NCI-H1048 (cell line): Measurements from ENCODE around the gene LDLRAD3.

Experiments used
- DNase-seq: peaks from one replicate; lab custom pipeline; 2025; lab: John Stamatoyannopoulos, UW

Gene LDLRAD3

DNA sequence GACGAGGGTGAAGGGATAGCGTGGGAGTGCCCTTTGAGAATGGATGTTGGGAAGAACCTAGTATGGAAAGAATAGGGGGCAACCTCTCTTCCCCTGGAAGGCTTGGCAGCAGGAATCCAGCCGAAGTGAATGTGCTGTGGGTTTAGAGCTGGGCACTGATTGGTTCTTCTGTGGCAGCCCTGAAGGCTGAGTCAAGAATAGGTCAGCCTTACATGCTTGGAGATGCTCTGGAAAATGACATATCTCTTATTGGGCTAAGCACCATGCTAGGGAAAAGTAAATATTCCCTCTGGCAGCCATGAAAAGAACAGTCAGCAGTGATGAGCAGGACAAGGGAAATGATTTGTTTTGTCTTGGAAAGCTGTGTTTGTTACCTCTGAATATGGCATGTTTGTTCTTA, 195.9 kb downstream of the LDLRAD3 start:
- no peak for DNase-seq

- no peak for DNase-seq
Observed at GRCh38 chr11:36141196-36141953, 197.5 kb downstream of the LDLRAD3 start.

GRCh38 chr11:36141956-36142355, 198.1 kb downstream of the LDLRAD3 start:
- DNase-seq, result no peak

- no peak for DNase-seq
Observed at GRCh38 chr11:36142439-36142838, 198.6 kb downstream of the LDLRAD3 start.

DNA sequence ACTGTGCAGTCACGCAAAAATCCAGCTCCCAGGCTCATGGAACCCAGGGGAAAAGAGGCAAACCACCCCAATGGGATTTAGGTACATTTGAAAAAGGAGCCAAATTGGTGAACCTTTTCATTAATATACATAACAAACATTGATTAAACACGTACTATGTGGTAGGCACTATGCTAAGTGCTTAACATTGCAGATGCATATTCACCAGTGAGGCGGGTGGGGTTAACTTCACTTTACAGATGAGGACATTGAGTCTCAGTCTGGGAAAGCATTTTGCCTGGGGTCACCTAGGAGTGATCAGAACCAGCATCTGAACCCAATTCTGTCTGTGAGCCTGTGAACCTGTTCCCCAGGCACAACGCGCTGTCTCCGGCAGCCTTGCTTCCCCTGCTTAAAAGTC, 199.0 kb downstream of the LDLRAD3 start:
- DNase-seq, result no peak

- DNase-seq, result no peak
Observed at GRCh38 chr11:36146437-36146836, 202.6 kb downstream of the LDLRAD3 start.

- no peak for DNase-seq
Observed at GRCh38 chr11:36147491-36147890, 203.6 kb downstream of the LDLRAD3 start.

- DNase-seq, result no peak
Observed at GRCh38 chr11:36148701-36149100, 204.8 kb downstream of the LDLRAD3 start.

GRCh38 chr11:36149538-36150242, 205.8 kb downstream of the LDLRAD3 start:
- no peak for DNase-seq

- DNase-seq, result no peak
Observed at GRCh38 chr11:36150986-36151385, 207.1 kb downstream of the LDLRAD3 start.

DNA sequence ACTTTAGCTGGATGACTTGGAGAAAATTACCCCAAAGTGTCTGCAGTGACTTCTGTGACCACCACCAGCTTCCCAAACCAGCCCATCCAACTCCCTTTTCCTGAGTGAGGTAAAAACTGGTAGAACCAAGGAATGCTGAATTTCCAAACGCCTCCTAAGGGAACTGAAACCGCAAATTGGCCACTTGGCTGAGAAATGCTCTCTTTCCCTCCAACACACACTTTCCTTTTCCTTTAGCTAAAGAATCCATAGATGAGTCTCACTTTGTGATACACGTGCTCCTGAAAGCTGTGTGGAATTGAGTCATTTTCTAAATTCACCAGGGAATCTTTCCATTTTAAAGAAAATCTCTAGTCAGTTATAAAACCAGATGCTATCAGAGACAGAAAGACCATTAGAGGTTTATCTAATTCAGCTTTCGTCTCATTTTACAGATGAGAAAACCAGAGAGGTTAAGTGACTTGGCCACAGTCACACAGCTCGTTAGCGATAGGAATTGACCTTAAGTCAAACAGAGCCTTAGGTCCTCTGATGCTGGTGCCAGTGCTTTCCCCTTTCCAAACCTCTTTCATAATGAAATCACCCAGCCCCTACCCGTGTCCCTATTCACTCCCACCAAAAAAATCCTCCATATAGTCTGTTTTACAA, 208.2 kb downstream of the LDLRAD3 start:
- no peak for DNase-seq

DNA sequence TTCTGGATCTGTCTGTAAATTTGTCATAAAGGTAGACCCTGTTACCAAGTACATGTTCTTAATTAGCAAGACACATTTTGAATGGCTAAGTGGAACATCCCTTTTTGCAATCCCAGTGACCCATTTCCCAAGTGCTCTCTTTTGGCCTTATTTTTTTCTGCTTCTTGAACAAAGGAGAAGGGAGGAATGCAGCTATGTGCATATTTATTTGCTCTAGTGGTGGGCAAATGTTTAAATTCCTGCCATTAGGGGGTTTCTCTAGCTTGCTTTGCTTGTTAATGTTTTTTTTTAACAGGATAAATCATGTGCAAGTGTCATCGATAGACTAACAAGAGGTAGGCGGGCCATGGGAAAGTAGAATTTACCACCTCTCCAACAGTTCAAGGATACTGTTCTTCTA, 209.7 kb downstream of the LDLRAD3 start:
- no peak for DNase-seq

GRCh38 chr11:36155124-36155561, 211.3 kb downstream of the LDLRAD3 start:
- DNase-seq, result no peak

DNA sequence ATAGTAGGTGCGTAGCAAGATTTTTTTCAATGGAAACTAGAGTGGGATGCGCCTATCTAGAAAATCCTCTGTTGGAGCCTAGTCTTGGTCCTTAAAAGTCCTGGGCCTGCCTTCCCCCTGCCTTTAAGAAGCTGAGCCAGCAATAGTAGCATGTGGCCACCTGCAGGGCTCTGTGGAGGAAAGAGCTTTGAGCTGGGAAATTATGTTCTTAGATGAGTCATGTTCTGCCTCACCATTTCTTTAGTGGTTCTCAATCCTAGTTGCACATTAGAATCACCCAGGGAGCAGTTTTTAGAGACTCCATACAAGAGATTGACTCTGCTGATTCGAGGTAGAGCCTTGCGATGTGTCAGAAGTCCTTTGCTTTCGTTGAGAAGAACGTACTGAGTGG, 211.9 kb downstream of the LDLRAD3 start:
- DNase-seq, result no peak

DNA sequence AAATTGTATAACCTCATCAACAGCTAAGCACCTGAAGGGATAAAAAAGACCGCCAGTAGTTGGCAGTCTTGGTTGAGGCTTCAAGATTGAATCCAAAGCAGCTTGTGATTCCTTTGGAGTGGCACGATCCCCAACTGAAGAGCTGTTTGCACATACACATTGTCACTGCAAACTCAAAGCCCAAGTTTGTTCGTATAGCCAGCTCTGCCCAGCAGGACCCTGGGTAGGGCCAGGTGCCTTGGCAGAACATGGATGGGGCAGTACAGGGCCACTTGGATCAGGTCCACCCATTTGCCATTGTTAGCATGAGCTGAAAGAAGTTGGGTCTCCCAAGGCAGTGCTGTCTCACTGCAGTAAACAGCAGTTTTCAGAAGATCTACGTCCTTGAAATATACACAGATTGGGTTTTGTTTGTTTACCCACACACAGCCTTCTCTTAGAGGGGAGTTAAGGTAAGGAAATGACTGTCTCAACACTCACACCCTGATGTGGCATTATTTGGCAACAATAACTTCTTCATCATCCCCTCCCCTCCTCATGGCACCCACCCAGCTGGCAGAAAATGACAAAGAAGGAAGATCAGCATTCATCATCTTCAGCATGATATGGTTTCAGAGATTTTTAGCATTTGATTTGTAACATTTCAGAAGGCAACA, 212.4 kb downstream of the LDLRAD3 start:
- DNase-seq, result no peak

GRCh38 chr11:36156817-36157519, 213.1 kb downstream of the LDLRAD3 start:
- DNase-seq, result no peak

GRCh38 chr11:36160091-36160490, 216.2 kb downstream of the LDLRAD3 start:
- DNase-seq, result no peak

- no peak for DNase-seq
Observed at GRCh38 chr11:36161572-36161971, 217.7 kb downstream of the LDLRAD3 start.

DNA sequence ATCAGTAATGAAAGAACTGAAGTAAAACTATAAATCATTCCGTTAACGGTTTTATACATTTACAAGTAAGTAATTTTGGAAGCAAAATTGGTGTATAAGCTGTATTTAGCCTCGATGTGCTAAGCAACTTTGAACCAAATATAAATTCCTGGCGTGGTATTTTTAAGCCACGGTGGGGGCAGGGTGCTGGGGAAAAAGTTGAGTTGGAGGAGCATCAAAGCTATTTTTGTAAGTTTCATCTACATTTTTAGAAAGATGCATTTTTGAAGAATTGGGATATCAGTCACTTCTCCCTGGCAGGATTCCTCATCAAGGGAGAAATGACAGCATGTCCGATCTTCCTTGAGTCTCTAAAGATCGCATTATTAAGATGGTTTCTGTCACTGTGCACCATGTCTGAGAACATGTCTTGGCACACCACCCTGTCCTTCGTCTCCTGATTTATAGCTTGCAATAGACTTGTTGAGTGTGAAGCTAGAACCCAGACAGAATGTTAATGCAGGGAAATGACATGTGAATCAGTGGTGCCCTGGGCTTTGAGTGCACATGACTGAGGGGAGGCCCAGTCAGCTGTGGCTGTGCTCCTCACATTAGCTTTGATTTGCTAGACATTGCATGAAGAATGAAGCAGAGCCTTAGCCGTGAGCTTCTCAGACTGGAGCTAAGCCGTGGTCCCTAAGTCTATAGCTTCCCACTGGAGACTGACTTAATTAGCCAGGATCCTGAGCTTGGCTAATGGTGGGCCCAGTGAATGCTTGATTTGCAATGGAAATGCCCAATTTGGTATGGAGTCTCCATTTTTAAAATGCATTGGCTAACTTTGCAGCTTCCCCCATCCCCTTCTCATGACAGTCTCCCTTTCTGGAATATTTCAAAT, 218.4 kb downstream of the LDLRAD3 start:
- no peak for DNase-seq

- DNase-seq, result no peak
Observed at GRCh38 chr11:36162883-36163434, 219.1 kb downstream of the LDLRAD3 start.
